Esophagus squamous epithelium (tissue), 5 donors: Measurements from ENCODE around the gene DUSP28. TPM values are rescaled to one million over a fixed set of nuclear protein-coding genes. Genes with fewer than 3 reads are reported as not detected.

ENCODE experiments used
- DNase-seq: peaks from one replicate; lab custom pipeline; 2025; lab: John Stamatoyannopoulos, UW
- H3K27ac ChIP-seq, 4 donors: fragments of 200-600 bp; sonication (generic); one replicate each; pipeline ENCODE4 v1.5.1; 2016 to 2019; ENCODE audit warnings: mild to moderate bottlenecking in 1 of 4
- H3K27me3 ChIP-seq, 4 donors: fragments of 200-600 bp; sonication (generic); 1 replicate in 3 of 4; 2 replicates in 1 of 4; pipeline versions ENCODE4 v1.5.1 to v1.6.0; 2017 to 2021; ENCODE audit warnings: antibody characterized with exemption in 1 of 4
- H3K36me3 ChIP-seq, 3 donors: fragments of 200-600 bp; sonication (generic); one replicate each; pipeline ENCODE4 v1.5.1; 2016 to 2019
- H3K4me1 ChIP-seq, 3 donors: fragments of 200-600 bp; sonication (generic); one replicate each; pipeline ENCODE4 v1.5.1; 2017 to 2019
- H3K4me3 ChIP-seq, 4 donors: fragments of 200-600 bp; sonication (generic); 1 replicate in 3 of 4; 2 replicates in 1 of 4; pipeline ENCODE4 v1.5.1; 2016 to 2019; ENCODE audit warnings: mild to moderate bottlenecking in 2 of 4, moderate library complexity in 1 of 4
- H3K9me3 ChIP-seq, 3 donors: fragments of 200-600 bp; sonication (generic); one replicate each; pipeline ENCODE4 v1.5.1; 2016 to 2019
- POLR2A ChIP-seq, 4 donors: fragments of 450-650 bp; IDR thresholded peaks; one replicate each; pipeline ENCODE4 v1.6.1; 2017; ENCODE audit warnings: antibody characterized with exemption in 4 of 4, mild to moderate bottlenecking in 4 of 4, moderate library complexity in 3 of 4
- WGBS, 2 donors: methylation state at CpG; one replicate each; pipeline ENCODE4 v1.1.5; 2018; 5-methylcytosine and 5-hydroxymethylcytosine counted together
- intact Hi-C: fragments of 100-400 bp; cut with DNase I; formaldehyde crosslinking; loops from one replicate; pipeline ENCODE4 v1.15.0; 2022
- total RNA-seq, 4 donors: library from RNA; depleted of rRNA; stranded (reverse); fragments of >200 nt; gene quantifications; one replicate each; pipeline ENCODE4 v1.1.0, GENCODE V29; 2016
- TF ChIP-seq, protein P1 (sequence below), 6 experiments: fragments of 450-650 bp in 4 of 6; fragments of 200-600 bp in 2 of 6; sonication (generic) in 2 of 6; IDR thresholded peaks; one replicate each; pipeline ENCODE4 v1.5.1; 2016 to 2019; ENCODE audit warnings: antibody characterized with exemption in 6 of 6, mild to moderate bottlenecking in 4 of 6, moderate library complexity in 4 of 6
- donor health status: DM: yes; HTN: yes; CAD: no.

The DUSP28 gene
- total RNA-seq, 4 donors from 2014 or later, result 2.0 to 10.5 (median 5.3) TPM

- peaks cover 0 to 43% (median 4%) of the 10 kb centered on the region in 3 donors for H3K36me3 ChIP-seq
- H3K4me1 ChIP-seq, result peaks cover 21 to 46% (median 31%) of the 10 kb centered on the region in 3 donors
- TF ChIP-seq, protein P1, sequence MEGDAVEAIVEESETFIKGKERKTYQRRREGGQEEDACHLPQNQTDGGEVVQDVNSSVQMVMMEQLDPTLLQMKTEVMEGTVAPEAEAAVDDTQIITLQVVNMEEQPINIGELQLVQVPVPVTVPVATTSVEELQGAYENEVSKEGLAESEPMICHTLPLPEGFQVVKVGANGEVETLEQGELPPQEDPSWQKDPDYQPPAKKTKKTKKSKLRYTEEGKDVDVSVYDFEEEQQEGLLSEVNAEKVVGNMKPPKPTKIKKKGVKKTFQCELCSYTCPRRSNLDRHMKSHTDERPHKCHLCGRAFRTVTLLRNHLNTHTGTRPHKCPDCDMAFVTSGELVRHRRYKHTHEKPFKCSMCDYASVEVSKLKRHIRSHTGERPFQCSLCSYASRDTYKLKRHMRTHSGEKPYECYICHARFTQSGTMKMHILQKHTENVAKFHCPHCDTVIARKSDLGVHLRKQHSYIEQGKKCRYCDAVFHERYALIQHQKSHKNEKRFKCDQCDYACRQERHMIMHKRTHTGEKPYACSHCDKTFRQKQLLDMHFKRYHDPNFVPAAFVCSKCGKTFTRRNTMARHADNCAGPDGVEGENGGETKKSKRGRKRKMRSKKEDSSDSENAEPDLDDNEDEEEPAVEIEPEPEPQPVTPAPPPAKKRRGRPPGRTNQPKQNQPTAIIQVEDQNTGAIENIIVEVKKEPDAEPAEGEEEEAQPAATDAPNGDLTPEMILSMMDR (IDR thresholded peaks at IDR 0.05), result peak in 5 of 6 experiments; percentile 29 to 64 (median 47)
- TF ChIP-seq POLR2A (IDR thresholded peaks at IDR 0.05), result no peak
- DNase-seq, result no peak
- 45% methylated on average over 4 of the region's 9 CpGs; no CpG with 5 or more reads in 1 of the 2 donors for WGBS, 2 donors
- no peaks in the 10 kb centered on the region for H3K9me3 ChIP-seq
- peak overlapping the region in 2 of 4 donors; percentile 46 to 72 for H3K4me3 ChIP-seq
- intact Hi-C loops, result no loop called here
- H3K27ac ChIP-seq, result no peak overlapping the region
- no peaks in the 10 kb centered on the region for H3K27me3 ChIP-seq
These were observed 3.5 kb upstream of the DUSP28 start for GRCh38 chr2:240556553-240557100.

DNA sequence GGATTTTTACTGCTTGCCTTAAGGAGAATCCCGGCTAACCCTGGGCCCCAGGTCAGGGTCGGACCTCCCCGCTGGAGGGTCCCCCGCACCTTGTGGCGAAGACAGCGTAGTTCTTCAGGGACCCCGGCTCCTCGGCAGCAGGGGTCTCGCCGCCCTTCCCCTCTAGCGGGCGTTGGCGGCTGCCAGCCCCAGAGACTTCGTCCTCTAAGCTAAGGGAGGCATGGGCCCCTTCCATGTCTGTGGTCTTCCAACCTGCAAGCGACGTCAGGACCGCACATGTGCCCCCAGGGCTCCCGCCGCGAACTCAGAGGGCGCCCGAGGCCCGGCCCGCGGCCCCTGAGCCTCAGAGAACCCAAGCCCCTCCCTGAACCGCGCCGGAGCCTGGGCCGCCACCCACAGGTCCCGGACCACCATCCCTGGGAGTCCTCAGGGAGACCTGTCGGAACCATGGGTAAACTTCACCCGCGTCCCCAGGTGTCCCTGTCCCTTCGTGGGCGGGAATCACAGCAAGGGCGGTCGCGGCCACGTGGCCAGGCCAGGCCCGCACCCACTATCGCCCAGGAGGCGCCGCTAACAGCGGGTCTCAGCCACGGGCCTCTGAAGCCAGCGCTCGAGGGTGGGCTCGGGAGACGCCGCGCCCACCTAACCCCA is 2.9 kb upstream of the DUSP28 start:
- DNase-seq, result no peak

GRCh38 chr2:240557808-240558207 is 2.3 kb upstream of the DUSP28 start, which contains the start of gene ANKMY1:
Gene ANKMY1, minus strand, starts transcription at chr2:240557988. Its CDS starts 653 bp downstream, at chr2:240557335.
- DNase-seq, result no peak
- TF ChIP-seq, protein P1 (IDR thresholded peaks at IDR 0.05), result no peak
- no peak for TF ChIP-seq POLR2A (IDR thresholded peaks at IDR 0.05)
- intact Hi-C loops, result no loop called here
- H3K9me3 ChIP-seq, result no peaks in the 10 kb centered on the region
- peaks cover 0 to 33% (median 3%) of the 10 kb centered on the region in 3 donors for H3K36me3 ChIP-seq
- WGBS, 2 donors, result no CpG with 5 or more reads among the region's 47 CpGs
- H3K27me3 ChIP-seq, result no peaks in the 10 kb centered on the region
- H3K4me1 ChIP-seq, result peaks cover 28 to 57% (median 42%) of the 10 kb centered on the region in 3 donors
- H3K4me3 ChIP-seq, result peak within 1 kb of the TSS; percentile 27 to 72 (median 54)
- peak within 1 kb of the TSS in 1 of 4 donors; percentile 25 for H3K27ac ChIP-seq

More for the DNA sequence above, 2.9 kb upstream of the DUSP28 start:
- Histone ChIP-seq H3K9me3 (no peaks in the 10 kb centered on the region), H3K27me3 (no peaks in the 10 kb centered on the region), H3K4me3 (peak overlapping the region; percentile 27 to 72 (median 54)), H3K36me3 (peaks cover 0 to 37% (median 4%) of the 10 kb centered on the region in 3 donors), H3K4me1 (peaks cover 27 to 52% (median 37%) of the 10 kb centered on the region in 3 donors), H3K27ac (peak overlapping the region in 1 of 4 donors; percentile 25)
- TF ChIP-seq POLR2A (IDR thresholded peaks at IDR 0.05), result no peak
- TF ChIP-seq, protein P1 (IDR thresholded peaks at IDR 0.05), result no peak
- intact Hi-C loops, result no loop called here
- 61% methylated on average over 8 of the region's 51 CpGs; no CpG with 5 or more reads in 1 of the 2 donors for WGBS, 2 donors

GRCh38 chr2:240558236-240558761 is 1.9 kb upstream of the DUSP28 start:
- TF ChIP-seq POLR2A (IDR thresholded peaks at IDR 0.05), result no peak
- TF ChIP-seq, protein P1 (IDR thresholded peaks at IDR 0.05), result no peak
- 75 to 86% methylated on average over 12 of the region's 18 CpGs for WGBS, 2 donors
- H3K4me1 ChIP-seq, result peaks cover 28 to 62% (median 42%) of the 10 kb centered on the region in 3 donors
- intact Hi-C loops, result no loop called here
- H3K27me3 ChIP-seq, result no peaks in the 10 kb centered on the region
- H3K4me3 ChIP-seq, result peak overlapping the region in 3 of 4 donors; percentile 46 to 72 (median 62)
- DNase-seq, result no peak
- H3K9me3 ChIP-seq, result no peaks in the 10 kb centered on the region
- no peak overlapping the region for H3K27ac ChIP-seq
- peaks cover 0 to 33% (median 0%) of the 10 kb centered on the region in 3 donors for H3K36me3 ChIP-seq
